ENCODE measurements around the gene AHRR. TPM values are rescaled to one million over a fixed set of nuclear protein-coding genes. Genes with fewer than 3 reads are reported as not detected.

Gene AHRR
- total and polyA plus RNA-seq, 2 of the 4 experiments (the other 2 are of a cell fraction), result 15.6 to 37.1 TPM

GRCh38 chr5:332843-333242 is 11.3 kb downstream of the AHRR start:
- POLR2A ChIA-PET (ENCODE audit: unreplicated experiment), result no interaction called here
- intact Hi-C loops (cut with micrococcal nuclease), result no loop called here
- Histone ChIP-seq H2BK20ac (ENCODE audit: low read depth, low read length) (no peak overlapping the region), H3K14ac (replicated peaks; ENCODE audit: low read depth, low read length) (no peak overlapping the region), H3K27me3 (ENCODE audit: control insufficient read depth, insufficient read depth, low read length) (no peaks in the 10 kb centered on the region), H3K36me3 (ENCODE audit: control insufficient read depth, insufficient read depth, low read length) (no peaks in the 10 kb centered on the region), H3K23ac (ENCODE audit: low read depth, low read length) (no peak overlapping the region), H4K91ac (ENCODE audit: insufficient read depth, low read depth, low read length) (no peak overlapping the region), H2BK5ac (ENCODE audit: low read depth, low read length, poor library complexity, severe bottlenecking) (no peak overlapping the region), H3K9ac (ENCODE audit: low read depth, low read length) (no peak overlapping the region), H2AK9ac (replicated peaks; ENCODE audit: low read depth, low read length, poor library complexity) (no peak overlapping the region), H3K27ac (ENCODE audit: insufficient read depth, low read length) (no peak overlapping the region), H4K20me1 (ENCODE audit: insufficient read depth, low read length) (peaks cover 81% of the 10 kb centered on the region), H2BK120ac (ENCODE audit: low read depth, low read length) (no peak overlapping the region), H3K56ac (ENCODE audit: extremely low read depth, insufficient read depth, low read length) (no peak overlapping the region), H4K8ac (ENCODE audit: low read depth in 2 of 2, low read length in 2 of 2) (no peak overlapping the region), H3K9me3 (ENCODE audit: control insufficient read depth, insufficient read depth, low read length) (no peaks in the 10 kb centered on the region), H3K4me3 (ENCODE audit: insufficient read depth, low read depth, low read length) (no peak overlapping the region), H2AK5ac (ENCODE audit: low read depth, low read length) (no peak overlapping the region), H2BK15ac (ENCODE audit: low read depth, low read length) (no peak overlapping the region), H3K4me2 (ENCODE audit: low read depth, low read length) (no peak overlapping the region), H4K5ac (ENCODE audit: low read depth, low read length) (no peak overlapping the region), H2AFZ (replicated peaks; ENCODE audit: low read length, poor library complexity) (no peak overlapping the region), H3K4me1 (ENCODE audit: control insufficient read depth, insufficient read depth, low read length) (peaks cover 18% of the 10 kb centered on the region), H3K79me1 (ENCODE audit: low read depth in 1 of 2, low read length in 2 of 2) (peaks cover 25 to 68% of the 10 kb centered on the region in 2 experiments), H3K18ac (ENCODE audit: low read depth, low read length) (no peak overlapping the region), H3K9me1 (ENCODE audit: insufficient read depth, low read length) (peaks cover 25% of the 10 kb centered on the region), H3K4ac (ENCODE audit: low read depth, low read length) (no peak overlapping the region)
- CTCF ChIA-PET, result no interaction called here
- TF ChIP-seq CHD1 (IDR thresholded peaks at IDR 0.05; ENCODE audit: low read depth, low read length) (no peak), POLR2A (IDR thresholded peaks at IDR 0.05; ENCODE audit: low read depth, low read length) (no peak), SMC3 (IDR thresholded peaks at IDR 0.05; ENCODE audit: low read depth, low read length) (no peak), USF2 (IDR thresholded peaks at IDR 0.05; ENCODE audit: low read depth, low read length) (no peak), ELK1 (IDR thresholded peaks at IDR 0.05; ENCODE audit: borderline replicate concordance, low read depth, low read length) (no peak), RFX5 (IDR thresholded peaks at IDR 0.05; ENCODE audit: low read depth, low read length) (no peak), RAD21 (IDR thresholded peaks at IDR 0.05; ENCODE audit: low read length) (no peak), NFE2L2 (IDR thresholded peaks at IDR 0.05; ENCODE audit: low read depth, low read length) (no peak)
- ATAC-seq (ENCODE audit: low read depth) (no peak), DNase-seq (no peak)
- in situ Hi-C loops (cut with MboI; ENCODE audit: low sequenced_read_pairs), result no loop called here
- no TSS peak for BruUV-seq (replicated peaks)
- dilution Hi-C loops (cut with HindIII; ENCODE audit: low sequenced_read_pairs, unreplicated experiment), result no loop called here
- WGBS, 2 experiments (ENCODE audit: extremely low coverage in 2 of 2, insufficient read length in 1 of 2), result no CpG with 5 or more reads among the region's 5 CpGs
